ENCODE measurements around the gene TMEM239.

GRCh38 chr20:2838170-2838797 lies 22.1 kb downstream of the TMEM239 start:
- TF ChIP-seq CTCF (IDR thresholded peaks at IDR 0.05; ENCODE audit: low read depth, low read length, missing input control) (no peak), MAX (IDR thresholded peaks at IDR 0.05) (no peak), ATF3 (IDR thresholded peaks at IDR 0.05) (no peak), GABPA (IDR thresholded peaks at IDR 0.05 in 1 of 2, conservative IDR thresholded peaks at IDR 0.05 in 1 of 2) (no peak), RAD21 (IDR thresholded peaks at IDR 0.05) (no peak), TAF1 (conservative IDR thresholded peaks at IDR 0.05) (no peak)

Data from liver (tissue), 3 donors.